ENCODE measurements around the gene PAPOLB. TPM values are rescaled to one million over a fixed set of nuclear protein-coding genes. Genes with fewer than 3 reads are reported as not detected.

PAPOLB gene
- total RNA-seq, 1 experiment from 2014 or later: not detected

DNA sequence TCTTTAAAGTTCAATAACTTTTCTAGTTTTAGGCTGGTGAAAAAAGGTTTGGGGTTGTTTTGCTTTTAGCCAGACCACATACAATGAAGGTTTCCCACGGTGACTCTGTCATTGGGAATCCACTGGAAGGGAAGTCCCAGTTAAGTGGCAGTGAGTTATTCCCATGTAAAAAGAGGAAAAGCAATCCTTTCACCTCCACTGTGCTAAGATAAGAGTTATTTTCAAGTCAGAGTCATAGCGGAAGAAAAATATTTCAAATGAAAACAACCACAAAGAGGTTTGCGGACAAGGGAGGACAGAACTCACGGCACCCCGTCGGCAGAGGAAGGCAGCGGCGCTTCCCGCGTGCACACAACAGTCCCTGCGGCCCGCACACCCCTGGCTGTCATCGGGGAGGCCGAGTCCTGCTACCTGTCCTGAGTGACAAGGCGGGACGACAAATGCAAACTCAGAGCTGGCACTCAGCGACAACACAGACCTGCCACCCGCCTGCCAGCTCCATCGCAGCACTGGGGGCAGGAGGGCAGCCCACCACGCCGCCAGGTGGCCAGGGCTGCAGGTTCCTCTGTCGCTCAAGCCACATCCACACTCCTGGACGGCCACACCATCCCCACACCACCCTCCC is 9.3 kb upstream of the PAPOLB start:
- BruUV-seq (replicated peaks): no TSS peak
- Histone ChIP-seq H2AFZ (no peak overlapping the region), H3K27me3 (ENCODE audit: insufficient read depth, low read depth) (peaks cover 94% of the 10 kb centered on the region), H3F3A (ENCODE audit: insufficient read depth, low read depth) (no peaks in the 10 kb centered on the region), H3K4me3 (no peak overlapping the region), H3K9me3 (ENCODE audit: insufficient read depth, low read depth) (no peaks in the 10 kb centered on the region; the same call in 1 of the 2 replicates), H3K4me1 (replicated peaks; ENCODE audit: insufficient read depth) (no peaks in the 10 kb centered on the region), H3K27ac (no peak overlapping the region), H3K4me2 (no peak overlapping the region), H4K20me1 (ENCODE audit: insufficient read depth) (no peaks in the 10 kb centered on the region), H3K79me2 (ENCODE audit: low read depth) (no peaks in the 10 kb centered on the region), H3K9me2 (ENCODE audit: insufficient read depth) (no peaks in the 10 kb centered on the region), H3K36me3 (ENCODE audit: low read depth) (no peaks in the 10 kb centered on the region)
- POLR2A ChIA-PET (ENCODE audit: unreplicated experiment): no interaction called here
- no peak for DNase-seq
- intact Hi-C loops (cut with micrococcal nuclease; ENCODE audit: unreplicated experiment): no loop called here
- CTCF ChIA-PET: no interaction called here
- no peak for TF ChIP-seq EZH2 (IDR thresholded peaks at IDR 0.05; ENCODE audit: low read depth)
- TF ChIP-seq CTCF (conservative IDR thresholded peaks at IDR 0.05): no peak

GRCh38 chr7:4868493-4868892 is 6.7 kb upstream of the PAPOLB start:
- H3K79me2 ChIP-seq (ENCODE audit: low read depth): no peaks in the 10 kb centered on the region
- H3K9me2 ChIP-seq (ENCODE audit: insufficient read depth): no peaks in the 10 kb centered on the region
- H3K27ac ChIP-seq: no peak overlapping the region
- no peak for TF ChIP-seq CTCF (conservative IDR thresholded peaks at IDR 0.05)
- TF ChIP-seq EZH2 (IDR thresholded peaks at IDR 0.05; ENCODE audit: low read depth): no peak
- POLR2A ChIA-PET (ENCODE audit: unreplicated experiment): no interaction called here
- no peaks in the 10 kb centered on the region for H3K36me3 ChIP-seq (ENCODE audit: low read depth)
- no peaks in the 10 kb centered on the region for H3F3A ChIP-seq (ENCODE audit: insufficient read depth, low read depth)
- peaks cover 97% of the 10 kb centered on the region for H3K27me3 ChIP-seq (ENCODE audit: insufficient read depth, low read depth)
- H3K4me3 ChIP-seq: no peak overlapping the region
- H4K20me1 ChIP-seq (ENCODE audit: insufficient read depth): no peaks in the 10 kb centered on the region
- intact Hi-C loops (cut with micrococcal nuclease; ENCODE audit: unreplicated experiment): no loop called here
- H3K4me1 ChIP-seq (replicated peaks; ENCODE audit: insufficient read depth): no peaks in the 10 kb centered on the region
- CTCF ChIA-PET: no interaction called here
- DNase-seq: no peak
- H2AFZ ChIP-seq: no peak overlapping the region
- no TSS peak for BruUV-seq (replicated peaks)
- peaks cover 2% of the 10 kb centered on the region; the same call in 1 of the 2 replicates for H3K9me3 ChIP-seq (ENCODE audit: insufficient read depth, low read depth)
- H3K4me2 ChIP-seq: no peak overlapping the region

DNA sequence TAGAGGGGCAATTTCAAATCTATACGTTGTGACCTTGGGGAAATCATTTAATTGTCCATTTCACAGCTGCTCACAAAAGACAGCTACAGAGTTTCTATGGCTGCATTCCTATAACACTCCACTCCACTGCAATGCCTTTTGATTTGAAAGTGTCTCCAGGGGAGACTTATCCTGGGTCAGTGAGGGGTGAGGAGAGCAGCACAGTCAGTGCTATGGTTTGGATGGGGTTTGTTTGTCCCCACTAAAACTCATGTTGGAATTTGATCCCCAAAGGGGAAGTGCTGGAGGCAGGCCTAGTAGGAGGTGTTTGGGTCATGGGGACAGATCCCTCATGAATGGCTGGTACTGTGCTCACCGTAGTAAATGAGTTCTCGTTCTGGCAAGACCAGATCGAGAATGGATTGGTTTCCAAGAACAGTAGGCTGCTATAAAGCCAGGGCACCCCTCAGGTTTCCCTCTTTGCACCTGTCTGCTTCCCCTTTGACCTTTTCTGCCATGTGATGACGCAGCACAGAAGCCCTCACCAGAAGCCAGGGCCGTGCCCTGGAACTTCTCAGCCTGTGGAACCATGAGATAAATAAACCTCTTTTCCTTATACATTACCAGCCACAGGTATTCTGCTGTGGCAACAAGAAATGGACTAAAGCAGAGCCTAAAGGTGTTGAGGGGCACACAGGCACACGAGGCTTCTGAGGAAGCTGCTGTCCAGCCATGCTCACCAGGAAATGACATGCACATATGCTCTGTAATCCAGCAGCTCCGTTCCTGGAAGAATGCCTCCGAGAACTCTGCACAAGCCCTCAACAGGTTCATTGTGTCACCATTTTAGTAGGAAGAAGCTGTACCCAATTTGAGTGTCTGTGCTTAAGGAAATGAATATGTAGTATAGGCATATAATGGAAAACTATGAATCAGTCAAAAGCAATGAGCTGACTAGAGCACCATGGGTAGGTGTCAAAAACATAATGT is 5.0 kb upstream of the PAPOLB start:
- no peaks in the 10 kb centered on the region for H3K9me2 ChIP-seq (ENCODE audit: insufficient read depth)
- intact Hi-C loops (cut with micrococcal nuclease; ENCODE audit: unreplicated experiment): no loop called here
- H3F3A ChIP-seq (ENCODE audit: insufficient read depth, low read depth): no peaks in the 10 kb centered on the region
- no peaks in the 10 kb centered on the region for H3K36me3 ChIP-seq (ENCODE audit: low read depth)
- no peak overlapping the region for H3K27ac ChIP-seq
- CTCF ChIA-PET: no interaction called here
- H3K79me2 ChIP-seq (ENCODE audit: low read depth): no peaks in the 10 kb centered on the region
- POLR2A ChIA-PET (ENCODE audit: unreplicated experiment): no interaction called here
- H3K4me1 ChIP-seq (replicated peaks; ENCODE audit: insufficient read depth): no peaks in the 10 kb centered on the region
- no TSS peak for BruUV-seq (replicated peaks)
- no peak overlapping the region for H3K4me2 ChIP-seq
- TF ChIP-seq EZH2 (IDR thresholded peaks at IDR 0.05; ENCODE audit: low read depth) (no peak), CTCF (conservative IDR thresholded peaks at IDR 0.05) (no peak)
- peaks cover 8% of the 10 kb centered on the region; the same call in 1 of the 2 replicates for H3K9me3 ChIP-seq (ENCODE audit: insufficient read depth, low read depth)
- no peak overlapping the region for H2AFZ ChIP-seq
- H4K20me1 ChIP-seq (ENCODE audit: insufficient read depth): no peaks in the 10 kb centered on the region
- H3K27me3 ChIP-seq (ENCODE audit: insufficient read depth, low read depth): peaks cover 95% of the 10 kb centered on the region
- no peak for DNase-seq
- no peak overlapping the region for H3K4me3 ChIP-seq

All from PC-9 (cell line).